ENCODE results near the gene TYRO3.

The TYRO3 gene

GRCh38 chr15:41558400-41559238, at the start of gene TYRO3:
Gene TYRO3 (plus strand): TSS chr15:41559212. CDS start chr15:41559258, 46 bp downstream.
- DNase-seq, result peak; percentile 54

DNA sequence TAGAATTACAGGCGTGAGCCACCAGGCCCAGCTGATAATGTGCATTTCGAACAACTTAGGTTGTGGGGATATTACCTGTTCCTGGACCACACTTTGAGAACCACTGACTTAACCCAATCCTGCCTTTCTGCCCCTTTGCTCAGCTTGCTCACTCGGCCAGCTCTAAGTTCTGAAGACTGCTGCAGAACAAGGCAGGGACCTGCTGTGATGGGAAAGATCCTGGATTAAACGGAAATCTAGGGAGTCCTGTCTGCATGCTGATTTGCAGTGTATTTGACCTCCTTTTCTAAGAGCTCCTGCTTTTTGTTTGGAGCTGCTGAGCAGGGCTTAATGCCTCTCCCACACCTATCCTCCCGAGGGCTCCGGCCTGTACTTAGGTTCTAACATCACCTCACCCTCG, 48.3 kb upstream of the TYRO3 start:
- no peak for DNase-seq

DNA sequence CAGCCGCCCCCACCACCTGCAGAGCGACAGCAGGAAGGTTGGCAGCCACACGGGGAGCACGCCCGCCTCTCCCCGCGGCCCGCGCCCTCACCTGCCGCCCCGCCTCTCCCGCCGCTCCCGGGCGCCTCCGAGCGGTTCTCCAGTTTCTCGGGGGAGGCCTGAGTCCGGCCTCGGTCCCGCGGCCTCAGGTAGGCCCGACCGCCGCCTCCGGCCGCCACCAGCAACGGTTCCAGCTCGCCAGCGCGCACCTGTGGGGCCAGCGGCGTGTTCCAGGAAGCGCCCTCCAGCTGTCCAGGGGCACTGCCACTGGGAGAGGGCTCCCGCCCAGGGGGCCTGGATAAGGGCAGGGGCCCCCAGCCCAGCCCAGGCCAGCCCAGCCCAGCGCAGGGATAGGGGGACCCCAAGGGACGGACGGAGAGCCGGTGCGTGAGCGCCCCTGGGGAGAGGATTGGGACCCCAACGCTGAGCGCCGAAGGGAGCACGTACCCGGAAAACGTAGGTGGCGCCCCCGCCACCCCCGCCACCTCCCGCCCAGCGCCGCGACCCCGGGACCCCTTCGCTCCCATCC, 47.6 kb upstream of the TYRO3 start:
- no peak for DNase-seq

- no peak for DNase-seq
Observed at GRCh38 chr15:41511899-41512369, 47.1 kb upstream of the TYRO3 start.

DNA sequence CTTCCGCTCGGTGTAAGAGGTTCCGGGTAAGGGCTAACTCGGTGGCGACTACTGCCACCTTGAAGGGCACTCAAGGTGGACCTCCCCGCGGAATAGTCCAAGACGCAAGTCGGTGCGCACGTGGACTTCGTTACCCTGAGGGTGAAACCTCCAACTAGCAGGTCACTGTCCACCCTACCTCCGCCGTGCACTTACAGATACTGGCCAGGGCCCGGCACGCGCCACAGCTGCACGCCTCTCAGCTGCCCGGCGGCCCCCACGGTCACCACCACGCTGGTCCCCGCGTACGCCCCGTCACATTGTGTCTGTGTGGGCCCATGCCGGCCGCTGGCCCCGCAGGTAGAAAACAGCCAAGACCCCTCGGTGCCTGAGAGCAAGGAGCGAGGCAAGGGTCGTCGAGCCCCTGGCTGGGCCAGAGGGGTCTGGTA, 46.5 kb upstream of the TYRO3 start:
- no peak for DNase-seq

- peak; percentile 36 for DNase-seq
Observed at GRCh38 chr15:41512940-41513505, 46.0 kb upstream of the TYRO3 start.

- DNase-seq, result peak; percentile 22
Observed at GRCh38 chr15:41513506-41514227, 45.3 kb upstream of the TYRO3 start, which contains the start of gene LTK. Gene LTK (minus strand): TSS chr15:41513827. CDS start chr15:41513709, 118 bp downstream.

DNA sequence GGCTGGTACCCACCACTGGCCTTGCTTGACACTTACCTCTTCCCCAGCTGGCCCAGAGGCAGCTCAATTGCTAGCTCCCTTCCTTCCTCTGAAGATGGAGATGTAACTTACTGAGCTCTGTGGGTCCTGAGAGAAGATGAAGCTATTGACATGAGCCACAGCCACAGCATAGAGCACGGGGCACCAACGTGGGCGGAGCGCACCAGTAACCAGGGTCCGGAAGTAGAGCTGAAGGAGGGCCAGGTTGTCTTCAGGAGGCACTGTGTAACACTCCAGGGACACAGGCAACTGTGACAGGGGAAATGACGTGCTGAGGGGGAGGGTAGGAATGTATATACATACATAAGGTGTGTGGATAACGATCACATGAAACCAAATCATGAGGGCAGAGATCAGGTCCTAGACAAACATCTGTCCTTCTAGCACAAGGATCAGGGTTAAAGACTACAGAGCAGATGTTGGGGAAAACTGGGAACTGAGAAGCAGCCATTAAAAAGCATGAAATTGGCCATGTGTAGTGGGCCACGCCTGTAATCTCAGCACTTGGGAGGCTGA, 41.0 kb upstream of the TYRO3 start:
- no peak for DNase-seq

GRCh38 chr15:41520636-41521035, 38.4 kb upstream of the TYRO3 start:
- DNase-seq, result no peak

DNA sequence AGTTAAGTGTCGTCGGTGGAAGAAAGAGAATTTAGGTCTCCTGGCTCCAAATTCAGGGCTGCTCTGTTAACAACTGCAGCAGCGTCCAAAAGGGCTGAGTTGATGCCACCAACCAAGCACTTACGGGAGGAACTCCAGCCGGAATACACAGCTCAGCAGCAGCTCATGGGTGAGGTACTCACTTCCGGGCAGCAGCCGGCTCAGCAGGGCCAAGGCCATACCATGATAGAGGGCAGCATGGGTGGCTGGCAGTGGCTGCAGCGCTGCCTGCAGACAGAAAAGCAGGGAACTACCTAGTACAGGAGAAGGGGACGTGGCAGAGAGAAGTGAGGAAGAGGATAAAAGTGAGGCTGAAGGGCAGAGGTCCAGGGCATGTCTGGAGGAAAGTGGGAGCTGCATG, 37.4 kb upstream of the TYRO3 start:
- DNase-seq, result no peak

- DNase-seq, result no peak
Observed at GRCh38 chr15:41523097-41523496, 35.9 kb upstream of the TYRO3 start.

DNA sequence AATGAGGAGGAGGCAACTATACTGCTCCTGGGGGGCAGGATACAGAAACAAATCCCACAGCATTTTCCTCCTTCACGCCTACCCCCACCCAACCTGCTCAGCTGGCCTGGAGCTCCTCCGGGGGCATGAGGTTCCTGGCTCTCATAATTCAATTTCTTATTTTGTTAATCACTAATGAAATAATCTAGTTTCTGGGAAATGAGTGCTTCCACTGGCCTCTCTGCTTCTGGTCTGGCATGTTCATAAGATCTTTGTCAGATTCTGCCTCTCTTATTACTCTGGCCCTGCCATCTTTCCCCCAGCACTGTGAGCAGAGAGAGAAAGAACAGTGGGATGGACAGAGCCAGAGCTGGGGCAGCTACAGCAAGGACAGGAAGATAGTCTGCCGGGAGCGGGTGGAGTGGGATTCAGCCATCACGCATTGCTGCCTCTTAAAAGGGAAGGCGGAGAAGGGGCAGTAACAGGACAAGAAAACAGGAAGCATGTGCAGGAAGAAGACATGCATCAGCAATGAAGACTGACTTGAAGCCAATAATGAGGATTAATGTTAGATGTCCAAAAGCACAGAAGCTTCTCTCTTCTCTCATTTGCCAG, 28.6 kb upstream of the TYRO3 start:
- DNase-seq, result no peak

- DNase-seq, result no peak
Observed at GRCh38 chr15:41535544-41535943, 23.5 kb upstream of the TYRO3 start.

DNA sequence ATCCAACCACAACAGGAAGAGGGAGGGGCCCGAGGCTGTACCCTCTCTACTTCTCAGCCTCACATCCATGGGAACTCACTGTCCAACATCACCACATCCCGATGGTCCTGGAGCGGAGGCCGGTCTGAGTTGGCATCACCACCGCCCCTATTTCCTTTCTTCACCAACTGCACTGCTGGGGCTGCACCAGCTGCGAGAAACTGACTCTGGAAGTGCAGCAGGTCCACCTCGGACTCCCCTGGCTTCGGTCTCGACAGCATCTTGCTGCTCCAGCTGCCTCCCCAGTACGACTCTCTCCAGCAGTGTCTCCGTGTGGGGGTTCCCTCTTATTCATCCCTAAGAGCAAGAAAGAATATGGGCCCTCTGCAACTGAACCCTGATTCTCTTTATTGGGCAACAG, 22.1 kb upstream of the TYRO3 start:
- no peak for DNase-seq

- DNase-seq, result no peak
Observed at GRCh38 chr15:41543521-41543870, 15.5 kb upstream of the TYRO3 start.

DNA sequence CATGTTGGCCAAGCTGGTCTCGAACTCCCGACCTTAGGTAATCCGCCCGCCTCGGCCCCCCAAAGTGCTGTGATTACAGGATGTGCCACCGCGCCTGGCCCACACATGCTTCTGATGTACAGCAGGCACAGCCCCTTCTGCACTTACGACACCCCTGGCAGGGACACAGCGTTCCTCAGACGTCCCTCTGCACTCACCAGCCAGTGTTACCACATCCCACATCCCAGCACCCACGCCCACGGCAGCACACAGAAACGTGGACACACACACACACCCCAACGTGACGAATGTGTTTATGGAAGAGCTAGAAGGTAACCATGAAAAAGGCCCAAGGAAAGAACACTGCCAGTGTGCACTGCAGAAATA, 14.4 kb upstream of the TYRO3 start:
- peak; percentile 30 for DNase-seq

GRCh38 chr15:41545218-41545617, 13.8 kb upstream of the TYRO3 start:
- DNase-seq, result no peak

- no peak for DNase-seq
Observed at GRCh38 chr15:41546851-41547786, 11.9 kb upstream of the TYRO3 start.

DNA sequence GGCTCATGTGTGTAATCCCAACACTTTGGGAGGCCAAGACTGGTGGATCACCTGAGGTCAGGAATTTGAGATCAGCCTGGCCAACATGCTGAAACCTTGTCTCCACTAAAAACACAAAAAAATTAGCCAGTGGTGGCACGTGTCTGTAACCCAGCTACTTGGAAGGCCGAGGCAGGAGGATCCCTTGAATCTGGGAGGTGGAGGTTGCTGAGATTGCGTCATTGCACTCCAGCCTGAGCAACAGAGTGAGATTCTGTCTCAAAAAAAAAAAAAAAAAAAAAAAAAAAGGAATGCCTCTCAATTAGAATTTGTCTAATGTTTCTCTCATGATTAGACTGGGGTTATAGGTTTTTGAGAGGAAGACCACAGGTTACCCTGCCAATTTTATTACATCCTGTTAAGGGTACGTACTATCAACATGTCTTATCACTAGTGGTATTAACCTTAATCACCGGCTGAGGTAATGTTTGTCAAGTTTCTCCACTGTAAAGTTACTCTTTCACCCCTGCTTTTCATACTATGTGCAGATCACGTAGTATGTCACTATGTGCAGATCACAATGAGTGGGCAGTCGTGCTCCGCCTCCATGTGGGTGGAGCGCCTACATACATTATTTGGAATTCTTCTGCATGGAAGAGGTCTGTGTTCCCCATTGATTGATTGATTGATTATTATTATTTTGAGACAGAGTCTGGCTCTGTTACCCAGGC, 8.8 kb upstream of the TYRO3 start:
- DNase-seq, result no peak

GRCh38 chr15:41553731-41554130, 5.3 kb upstream of the TYRO3 start:
- no peak for DNase-seq

GRCh38 chr15:41554343-41554742, 4.7 kb upstream of the TYRO3 start:
- DNase-seq, result no peak

Measured in CD4-positive, alpha-beta T cell treated with Interferon gamma for 1 hour (primary cell).